ENCODE measurements around the gene TPRA1. TPM values are rescaled to one million over a fixed set of nuclear protein-coding genes. Genes with fewer than 3 reads are reported as not detected.

The TPRA1 gene
- total RNA-seq, 1 experiment from 2014 or later = 36.9 TPM

GRCh38 chr3:127580327-127581060 is 10.0 kb downstream of the TPRA1 start:
- Histone ChIP-seq H3K36me3 (ENCODE audit: insufficient read depth, low read length) (no peaks in the 10 kb centered on the region), H3K4me2 (ENCODE audit: low read depth, low read length, poor library complexity, severe bottlenecking) (no peak overlapping the region), H2AFZ (ENCODE audit: low read length) (no peak overlapping the region), H3K79me2 (ENCODE audit: low read length) (peaks cover 23% of the 10 kb centered on the region), H3K4me3 (ENCODE audit: low read length) (no peak overlapping the region), H3K27ac (ENCODE audit: low read length) (no peak overlapping the region), H3K27me3 (ENCODE audit: low read length) (no peaks in the 10 kb centered on the region), H3K9me3 (ENCODE audit: low read length) (no peaks in the 10 kb centered on the region), H3K4me1 (ENCODE audit: low read length) (peaks cover 1% of the 10 kb centered on the region; the same call in 1 of the 2 replicates), H3K9ac (ENCODE audit: low read length) (no peak overlapping the region), H4K20me1 (ENCODE audit: insufficient read depth, low read depth, low read length) (0 out of 2 replicates have a peak, but pooled peaks cover 5% of the 10 kb centered on the region), H3K9me2 (replicated peaks; ENCODE audit: insufficient read depth, low read length) (no peaks in the 10 kb centered on the region)
- no peak for DNase-seq

- Histone ChIP-seq H3K4me2 (ENCODE audit: low read depth, low read length, poor library complexity, severe bottlenecking) (no peak overlapping the region), H4K20me1 (ENCODE audit: insufficient read depth, low read depth, low read length) (peaks cover 11% of the 10 kb centered on the region; the same call in 1 of the 2 replicates), H3K27ac (ENCODE audit: low read length) (no peak overlapping the region), H3K4me1 (ENCODE audit: low read length) (peaks cover 5% of the 10 kb centered on the region), H3K27me3 (ENCODE audit: low read length) (no peaks in the 10 kb centered on the region), H3K36me3 (ENCODE audit: insufficient read depth, low read length) (peaks cover 10% of the 10 kb centered on the region; the same call in 1 of the 2 replicates), H3K4me3 (ENCODE audit: low read length) (no peak overlapping the region), H3K79me2 (ENCODE audit: low read length) (peaks cover 12% of the 10 kb centered on the region; the same call in 1 of the 2 replicates), H3K9me3 (ENCODE audit: low read length) (no peaks in the 10 kb centered on the region), H3K9ac (ENCODE audit: low read length) (no peak overlapping the region), H2AFZ (ENCODE audit: low read length) (no peak overlapping the region), H3K9me2 (replicated peaks; ENCODE audit: insufficient read depth, low read length) (no peaks in the 10 kb centered on the region)
- no peak for DNase-seq
Measured at GRCh38 chr3:127578802-127579201, 11.7 kb downstream of the TPRA1 start.

- no peaks in the 10 kb centered on the region for H3K27me3 ChIP-seq (ENCODE audit: low read length)
- peaks cover 16% of the 10 kb centered on the region; the same call in 1 of the 2 replicates for H4K20me1 ChIP-seq (ENCODE audit: insufficient read depth, low read depth, low read length)
- no peak overlapping the region for H3K9ac ChIP-seq (ENCODE audit: low read length)
- no peaks in the 10 kb centered on the region for H3K9me3 ChIP-seq (ENCODE audit: low read length)
- peaks cover 16% of the 10 kb centered on the region; the same call in 1 of the 2 replicates for H3K36me3 ChIP-seq (ENCODE audit: insufficient read depth, low read length)
- DNase-seq = no peak
- H3K9me2 ChIP-seq (replicated peaks; ENCODE audit: insufficient read depth, low read length) = no peaks in the 10 kb centered on the region
- no peak overlapping the region for H3K27ac ChIP-seq (ENCODE audit: low read length)
- no peak overlapping the region for H2AFZ ChIP-seq (ENCODE audit: low read length)
- peaks cover 5% of the 10 kb centered on the region for H3K4me1 ChIP-seq (ENCODE audit: low read length)
- H3K79me2 ChIP-seq (ENCODE audit: low read length) = peaks cover 12% of the 10 kb centered on the region; the same call in 1 of the 2 replicates
- H3K4me2 ChIP-seq (ENCODE audit: low read depth, low read length, poor library complexity, severe bottlenecking) = no peak overlapping the region
- no peak overlapping the region for H3K4me3 ChIP-seq (ENCODE audit: low read length)
Measured at GRCh38 chr3:127578168-127578567, 12.4 kb downstream of the TPRA1 start.

GRCh38 chr3:127577448-127577847 is 13.1 kb downstream of the TPRA1 start:
- Histone ChIP-seq H3K27ac (ENCODE audit: low read length) (no peak overlapping the region), H3K9me2 (replicated peaks; ENCODE audit: insufficient read depth, low read length) (no peaks in the 10 kb centered on the region), H3K9ac (ENCODE audit: low read length) (no peak overlapping the region), H2AFZ (ENCODE audit: low read length) (no peak overlapping the region), H3K4me2 (ENCODE audit: low read depth, low read length, poor library complexity, severe bottlenecking) (no peak overlapping the region), H4K20me1 (ENCODE audit: insufficient read depth, low read depth, low read length) (peaks cover 16% of the 10 kb centered on the region; the same call in 1 of the 2 replicates), H3K4me3 (ENCODE audit: low read length) (no peak overlapping the region), H3K36me3 (ENCODE audit: insufficient read depth, low read length) (peaks cover 20% of the 10 kb centered on the region; the same call in 1 of the 2 replicates), H3K79me2 (ENCODE audit: low read length) (peaks cover 12% of the 10 kb centered on the region; the same call in 1 of the 2 replicates), H3K27me3 (ENCODE audit: low read length) (no peaks in the 10 kb centered on the region), H3K9me3 (ENCODE audit: low read length) (no peaks in the 10 kb centered on the region), H3K4me1 (ENCODE audit: low read length) (peaks cover 5% of the 10 kb centered on the region)
- DNase-seq = no peak

GRCh38 chr3:127574880-127575878 is 15.4 kb downstream of the TPRA1 start:
- H3K4me2 ChIP-seq (ENCODE audit: low read depth, low read length, poor library complexity, severe bottlenecking) = no peak overlapping the region
- no peak overlapping the region for H3K9ac ChIP-seq (ENCODE audit: low read length)
- H4K20me1 ChIP-seq (ENCODE audit: insufficient read depth, low read depth, low read length) = peaks cover 16% of the 10 kb centered on the region; the same call in 1 of the 2 replicates
- peaks cover under 1% of the 10 kb centered on the region; the same call in 1 of the 2 replicates for H3K79me2 ChIP-seq (ENCODE audit: low read length)
- H2AFZ ChIP-seq (ENCODE audit: low read length) = no peak overlapping the region
- DNase-seq = peak; percentile 96
- no peaks in the 10 kb centered on the region for H3K9me3 ChIP-seq (ENCODE audit: low read length)
- no peaks in the 10 kb centered on the region for H3K9me2 ChIP-seq (replicated peaks; ENCODE audit: insufficient read depth, low read length)
- no peak overlapping the region for H3K4me3 ChIP-seq (ENCODE audit: low read length)
- H3K27me3 ChIP-seq (ENCODE audit: low read length) = no peaks in the 10 kb centered on the region
- peaks cover 22% of the 10 kb centered on the region; the same call in 1 of the 2 replicates for H3K36me3 ChIP-seq (ENCODE audit: insufficient read depth, low read length)
- H3K27ac ChIP-seq (ENCODE audit: low read length) = no peak overlapping the region
- peaks cover 5% of the 10 kb centered on the region for H3K4me1 ChIP-seq (ENCODE audit: low read length)

GRCh38 chr3:127573912-127574311 is 16.6 kb downstream of the TPRA1 start:
- Histone ChIP-seq H3K79me2 (ENCODE audit: low read length) (no peaks in the 10 kb centered on the region), H3K9me3 (ENCODE audit: low read length) (no peaks in the 10 kb centered on the region)
- no peak for DNase-seq

GRCh38 chr3:127573401-127573800 is 17.1 kb downstream of the TPRA1 start:
- Histone ChIP-seq H3K79me2 (ENCODE audit: low read length) (no peaks in the 10 kb centered on the region), H3K27me3 (ENCODE audit: low read length) (no peaks in the 10 kb centered on the region), H3K27ac (ENCODE audit: low read length) (no peak overlapping the region), H3K9me2 (replicated peaks; ENCODE audit: insufficient read depth, low read length) (no peaks in the 10 kb centered on the region), H3K36me3 (ENCODE audit: insufficient read depth, low read length) (peaks cover 22% of the 10 kb centered on the region; the same call in 1 of the 2 replicates), H3K9me3 (ENCODE audit: low read length) (no peaks in the 10 kb centered on the region), H3K9ac (ENCODE audit: low read length) (no peak overlapping the region), H3K4me2 (ENCODE audit: low read depth, low read length, poor library complexity, severe bottlenecking) (no peak overlapping the region), H4K20me1 (ENCODE audit: insufficient read depth, low read depth, low read length) (peaks cover 16% of the 10 kb centered on the region; the same call in 1 of the 2 replicates), H3K4me1 (ENCODE audit: low read length) (peaks cover 5% of the 10 kb centered on the region), H3K4me3 (ENCODE audit: low read length) (no peak overlapping the region), H2AFZ (ENCODE audit: low read length) (no peak overlapping the region)
- DNase-seq = no peak

More at GRCh38 chr3:127573912-127574311, 16.6 kb downstream of the TPRA1 start:
- H3K9me2 ChIP-seq (replicated peaks; ENCODE audit: insufficient read depth, low read length) = no peaks in the 10 kb centered on the region
- no peak overlapping the region for H3K27ac ChIP-seq (ENCODE audit: low read length)
- no peak overlapping the region for H3K4me3 ChIP-seq (ENCODE audit: low read length)
- peaks cover 22% of the 10 kb centered on the region; the same call in 1 of the 2 replicates for H3K36me3 ChIP-seq (ENCODE audit: insufficient read depth, low read length)
- H3K4me2 ChIP-seq (ENCODE audit: low read depth, low read length, poor library complexity, severe bottlenecking) = no peak overlapping the region
- H3K4me1 ChIP-seq (ENCODE audit: low read length) = peaks cover 5% of the 10 kb centered on the region
- peaks cover 16% of the 10 kb centered on the region; the same call in 1 of the 2 replicates for H4K20me1 ChIP-seq (ENCODE audit: insufficient read depth, low read depth, low read length)
- H3K9ac ChIP-seq (ENCODE audit: low read length) = no peak overlapping the region
- H2AFZ ChIP-seq (ENCODE audit: low read length) = no peak overlapping the region
- no peaks in the 10 kb centered on the region for H3K27me3 ChIP-seq (ENCODE audit: low read length)
